Measurements from ENCODE around the gene SLMAP.

Gene SLMAP

DNA sequence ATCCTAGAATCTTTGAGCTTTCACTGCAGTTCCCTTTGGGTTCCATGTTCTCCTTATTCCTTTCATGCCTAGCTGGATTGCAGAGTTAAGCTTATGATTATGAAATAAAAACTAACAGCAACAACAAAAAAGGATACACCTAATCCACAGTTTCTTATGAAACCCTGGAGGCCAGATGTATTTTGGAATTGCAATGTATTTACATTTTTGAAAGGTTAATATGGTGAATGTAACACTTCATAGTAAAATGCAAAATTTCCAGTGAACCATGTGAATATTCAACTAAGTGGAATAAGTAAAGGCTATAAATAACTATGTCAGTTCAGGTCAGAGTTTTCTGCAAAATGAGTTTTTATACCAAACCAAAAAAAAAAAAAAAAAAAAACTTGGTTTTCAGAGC is 186.3 kb downstream of the SLMAP start:
- no peak for DNase-seq (ENCODE audit: low spot score)
- no peak for FAIRE-seq

DNA sequence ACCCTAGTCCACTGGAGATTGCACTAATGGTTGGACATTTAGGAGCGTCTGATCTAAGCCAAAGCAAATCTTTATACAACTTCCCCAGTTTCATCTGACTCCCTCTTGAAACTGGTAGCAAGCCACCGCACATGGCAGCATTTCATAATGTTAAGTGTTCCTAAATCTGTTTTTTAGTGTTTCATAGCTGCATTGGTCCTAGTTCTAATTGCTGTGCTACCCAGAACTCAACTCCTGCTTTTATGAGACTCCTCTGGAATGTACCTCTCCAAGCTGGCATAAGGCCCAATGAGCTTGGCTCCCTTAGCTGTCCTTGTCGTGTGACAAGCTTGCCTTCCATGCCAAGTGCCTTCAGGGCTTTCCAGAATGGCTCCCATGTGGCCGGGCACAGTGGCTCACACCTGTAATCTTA is 186.8 kb downstream of the SLMAP start:
- FAIRE-seq (no peak), DNase-seq (ENCODE audit: low spot score) (no peak)

DNA sequence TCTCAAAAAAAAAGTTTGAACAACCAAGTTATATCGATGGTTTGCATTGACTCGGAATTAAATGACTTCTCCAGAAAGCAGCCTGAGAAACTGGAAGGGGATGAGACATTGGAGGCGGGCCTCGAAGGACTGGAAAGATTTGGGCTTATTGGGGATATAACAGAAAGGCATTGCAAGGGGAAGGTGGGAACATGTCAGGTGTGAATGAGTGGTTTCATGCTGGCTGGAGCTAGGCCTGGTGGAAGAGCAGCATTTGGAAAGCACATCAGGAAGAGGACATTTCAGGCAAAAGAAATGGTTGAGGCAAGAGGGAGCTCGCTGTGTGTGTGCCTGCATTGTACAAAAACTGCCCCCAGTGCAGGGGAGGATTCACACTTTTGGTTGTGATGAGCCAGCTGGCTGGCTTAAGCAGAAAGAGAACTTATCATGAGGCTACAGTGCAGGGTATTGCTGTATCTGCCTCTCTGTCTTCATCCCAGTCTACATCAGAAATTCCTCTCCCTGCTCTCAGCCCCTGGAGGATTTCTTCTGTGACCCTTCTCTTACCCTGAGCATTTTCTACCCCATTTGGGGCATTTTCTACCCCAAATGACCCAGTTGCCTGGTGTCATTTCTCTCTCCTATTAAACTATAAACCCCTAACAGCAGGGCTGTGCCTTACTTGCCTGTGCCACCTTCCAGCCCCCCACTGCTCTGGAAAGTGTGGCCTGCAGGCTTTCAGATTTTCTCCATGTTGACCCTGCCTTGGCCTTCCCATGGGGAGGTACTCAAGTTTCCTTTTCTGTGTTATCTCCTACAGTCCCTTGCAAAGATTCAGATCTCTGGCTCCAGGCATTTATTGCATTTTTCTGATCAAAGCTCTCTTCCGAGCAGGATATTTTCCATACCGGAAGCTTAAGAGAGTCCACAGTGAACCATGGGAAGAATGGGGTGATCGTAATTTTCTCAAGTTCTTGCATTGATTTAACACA is 187.7 kb downstream of the SLMAP start:
- FAIRE-seq: no peak
- DNase-seq (ENCODE audit: low spot score): no peak

DNA sequence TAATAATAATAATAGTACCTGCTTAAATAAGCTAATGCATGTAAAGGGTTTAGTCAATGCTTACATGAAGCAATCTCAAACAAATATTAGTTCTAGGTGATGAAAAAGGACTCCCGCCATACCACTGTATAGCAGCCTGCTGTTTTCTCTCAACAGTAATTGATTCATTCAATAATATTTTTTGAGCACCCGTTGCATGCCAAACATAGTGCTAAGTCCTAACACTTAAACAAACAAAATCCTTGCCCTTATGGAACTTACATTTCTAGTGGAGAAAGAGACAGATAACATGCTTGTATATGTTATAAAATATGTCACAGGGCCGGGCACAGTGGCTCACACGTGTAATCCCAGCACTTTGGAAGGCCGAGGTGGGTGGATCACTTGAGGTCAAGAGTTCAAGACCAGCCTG is 190.9 kb downstream of the SLMAP start:
- no peak for DNase-seq (ENCODE audit: low spot score)
- no peak for FAIRE-seq

DNA sequence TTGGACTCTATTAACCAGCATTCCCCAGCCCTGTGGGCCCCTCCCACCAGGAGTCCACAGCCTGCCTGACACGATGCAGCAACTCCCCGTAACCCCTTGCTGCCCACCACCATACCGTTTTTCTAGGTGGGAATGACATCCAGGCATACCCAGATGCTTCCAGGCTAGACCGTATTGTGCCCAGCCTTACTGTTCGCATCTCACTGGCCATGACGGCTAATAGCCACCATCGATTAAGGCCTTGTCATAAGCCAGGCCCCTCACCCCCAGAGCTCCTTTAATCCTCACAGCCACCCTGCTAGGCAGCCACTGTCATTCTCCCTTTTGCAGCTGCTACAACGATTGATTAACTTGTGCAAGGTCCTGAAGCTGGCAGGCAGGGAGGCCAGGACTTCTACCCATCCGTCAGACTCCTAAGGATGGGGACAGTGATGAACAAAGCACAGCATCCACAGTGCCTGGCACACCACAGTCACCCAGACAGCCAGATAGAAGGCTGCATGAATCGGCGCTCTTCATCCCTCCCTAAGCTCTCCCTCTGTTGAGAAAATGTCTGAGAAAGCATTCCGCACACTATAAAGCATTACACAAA is 192.1 kb downstream of the SLMAP start:
- FAIRE-seq (no peak), DNase-seq (ENCODE audit: low spot score) (no peak)

DNA sequence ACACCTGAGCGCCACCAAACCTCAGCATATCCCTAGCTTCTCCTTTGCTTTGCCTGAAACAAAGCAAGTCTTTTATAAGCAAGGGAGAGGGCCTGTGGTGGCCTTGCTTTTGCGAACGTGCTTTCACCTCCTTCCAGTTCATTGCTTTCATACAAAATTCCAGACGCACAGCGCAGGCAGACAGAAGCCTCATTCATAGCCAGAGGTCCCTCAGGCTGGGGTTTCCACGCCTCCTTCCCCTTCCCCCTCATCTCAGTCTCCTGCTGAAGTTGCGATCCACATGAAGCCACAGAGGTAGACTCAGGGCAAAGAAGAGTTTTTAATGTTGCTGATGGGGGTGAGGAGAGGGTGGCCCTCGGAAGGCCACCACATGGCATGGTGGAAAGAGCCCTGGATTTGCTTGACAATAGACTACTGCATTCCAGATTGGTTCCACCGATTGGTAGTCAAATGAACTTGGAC is 192.7 kb downstream of the SLMAP start:
- no peak for FAIRE-seq
- DNase-seq (ENCODE audit: low spot score): no peak

DNA sequence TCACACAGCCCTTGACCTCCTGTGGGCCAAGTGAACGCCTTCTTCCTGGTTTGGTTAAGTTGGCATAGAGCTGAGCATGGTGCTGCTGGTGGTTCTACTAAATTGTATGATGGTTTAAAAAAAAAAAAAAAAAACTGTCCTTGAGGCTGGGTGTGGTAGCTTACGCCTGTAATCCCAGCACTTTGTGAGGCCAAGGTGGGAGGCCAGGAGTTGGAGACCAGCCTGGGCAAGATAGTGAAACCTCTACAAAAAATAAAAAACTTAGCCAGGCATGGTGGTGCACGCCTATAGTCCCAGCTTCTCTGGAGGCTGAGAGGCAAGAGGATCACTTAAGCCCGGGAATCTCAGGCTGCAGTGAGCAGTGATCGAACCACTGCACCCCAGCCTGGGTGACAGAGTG is 193.2 kb downstream of the SLMAP start:
- DNase-seq (ENCODE audit: low spot score) (no peak), FAIRE-seq (no peak)

DNA sequence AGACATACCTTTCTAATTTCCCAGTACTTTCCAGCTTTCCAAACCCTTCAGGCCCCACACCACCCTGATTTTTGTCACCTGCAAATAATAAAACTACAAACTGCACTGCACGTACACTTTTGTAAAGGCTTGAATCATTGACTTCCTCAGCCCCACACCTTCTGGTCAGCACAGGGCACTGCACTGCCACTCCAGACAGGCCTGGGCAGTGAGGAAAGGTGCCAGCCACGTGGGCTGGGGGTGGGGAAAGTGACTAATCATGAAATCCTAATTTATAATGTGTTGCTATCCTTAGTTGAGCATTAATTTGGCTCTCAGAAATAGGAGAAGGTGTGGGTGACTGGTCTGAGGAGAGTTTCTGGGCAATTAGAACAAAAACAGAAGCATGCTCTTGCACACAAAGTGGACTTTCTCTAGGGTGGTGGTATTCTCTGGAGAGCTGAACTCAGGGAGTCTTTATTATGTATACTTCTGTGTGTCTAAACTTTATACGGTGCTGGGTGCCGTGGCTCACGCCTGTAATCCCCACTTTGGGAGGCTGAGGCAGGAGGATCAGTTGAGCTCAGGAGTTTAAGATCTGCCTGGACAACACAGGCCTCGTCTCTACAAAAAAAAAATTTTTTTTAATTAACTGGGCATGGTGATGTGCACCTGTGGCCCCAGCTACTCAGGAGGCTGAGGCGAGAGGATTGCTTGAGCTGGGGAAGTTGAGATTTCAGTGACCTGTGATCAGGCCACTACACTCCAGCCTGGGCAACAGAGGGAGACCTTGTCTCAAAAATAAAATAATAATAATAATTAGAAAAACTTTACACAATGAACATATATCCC is 193.9 kb downstream of the SLMAP start:
- FAIRE-seq: peak; percentile 70
- peak; percentile 61 for DNase-seq (ENCODE audit: low spot score)

DNA sequence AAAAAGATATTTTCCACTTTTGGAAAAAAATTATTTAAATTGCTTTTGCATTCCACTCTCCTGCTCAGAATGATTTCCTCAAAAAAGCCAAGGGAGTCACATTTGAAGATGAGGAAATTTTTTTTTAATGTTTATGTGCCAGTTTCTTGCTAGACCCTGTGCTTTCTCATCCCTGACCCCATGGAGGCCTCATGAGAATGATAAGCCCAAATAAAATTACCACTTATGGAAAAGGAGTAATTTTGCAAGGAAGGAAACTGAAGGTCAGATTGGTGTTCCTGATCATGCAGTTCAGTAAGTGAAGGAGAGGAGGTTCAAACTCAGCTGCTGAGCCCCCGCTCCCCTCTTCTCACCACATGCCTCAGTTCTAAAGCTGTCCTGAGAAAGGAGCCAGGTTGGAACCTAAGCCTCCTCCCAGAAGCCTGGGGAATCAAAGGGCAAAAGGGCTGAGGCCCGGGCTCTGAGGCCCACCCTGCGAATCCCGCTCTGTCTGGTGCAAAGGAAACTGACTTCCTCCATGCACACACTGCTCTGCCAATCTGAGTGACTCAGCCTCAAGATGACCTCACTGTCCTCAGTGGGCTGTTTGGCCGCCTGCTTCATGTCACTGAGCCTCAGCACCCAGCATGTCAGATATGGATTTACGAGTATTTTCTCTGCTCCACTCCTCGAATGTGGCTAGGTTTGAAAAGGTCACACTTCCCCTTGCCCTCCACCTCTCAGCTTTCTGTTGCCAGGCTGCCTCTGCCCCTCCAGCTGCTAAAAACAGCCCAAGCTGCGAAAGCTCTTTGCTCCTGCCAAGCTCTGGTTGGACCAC is 195.2 kb downstream of the SLMAP start:
- FAIRE-seq: peak; percentile 91
- peak; percentile 97 for DNase-seq (ENCODE audit: low spot score)

DNA sequence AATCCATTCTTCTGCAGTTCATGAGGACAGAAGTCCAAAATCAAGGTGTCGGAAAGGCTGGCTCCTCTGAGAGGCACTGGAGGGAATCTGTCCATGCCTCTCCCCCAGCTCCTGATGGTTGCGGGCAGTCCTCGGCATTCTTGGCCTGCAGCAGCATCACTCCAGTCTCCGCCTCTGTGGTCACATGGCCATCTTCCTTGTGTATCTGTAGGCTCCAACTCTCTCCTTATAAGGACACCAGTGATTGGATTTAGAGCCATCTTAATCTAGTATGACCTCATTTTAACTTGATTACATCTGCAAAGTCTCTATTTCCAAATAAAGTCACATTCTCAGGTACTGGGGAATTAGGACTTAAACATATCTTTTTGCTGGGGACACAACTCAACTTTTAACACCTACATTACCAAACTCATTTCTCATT is 196.1 kb downstream of the SLMAP start:
- peak; percentile 93 for DNase-seq (ENCODE audit: low spot score)
- FAIRE-seq: peak; percentile 63

DNA sequence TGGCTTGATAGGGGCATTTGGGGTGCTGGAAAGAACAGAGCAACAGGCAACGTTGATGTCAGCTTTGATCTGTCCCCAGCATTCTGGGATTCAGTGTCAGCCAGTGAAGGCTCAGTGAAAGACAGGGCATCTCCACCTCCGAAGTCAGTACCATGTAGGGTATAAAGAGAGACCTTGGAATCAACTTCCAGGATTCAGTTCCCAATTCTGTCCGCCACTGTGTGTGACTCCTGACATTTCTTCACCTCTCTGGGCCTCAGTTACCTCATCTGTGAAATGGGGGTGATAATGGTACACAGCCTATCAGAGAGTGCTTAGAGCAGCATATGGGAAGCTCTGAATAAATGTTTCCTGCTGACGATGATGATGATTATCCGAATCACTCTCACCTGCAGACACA is 196.5 kb downstream of the SLMAP start:
- no peak for FAIRE-seq
- no peak for DNase-seq (ENCODE audit: low spot score)

DNA sequence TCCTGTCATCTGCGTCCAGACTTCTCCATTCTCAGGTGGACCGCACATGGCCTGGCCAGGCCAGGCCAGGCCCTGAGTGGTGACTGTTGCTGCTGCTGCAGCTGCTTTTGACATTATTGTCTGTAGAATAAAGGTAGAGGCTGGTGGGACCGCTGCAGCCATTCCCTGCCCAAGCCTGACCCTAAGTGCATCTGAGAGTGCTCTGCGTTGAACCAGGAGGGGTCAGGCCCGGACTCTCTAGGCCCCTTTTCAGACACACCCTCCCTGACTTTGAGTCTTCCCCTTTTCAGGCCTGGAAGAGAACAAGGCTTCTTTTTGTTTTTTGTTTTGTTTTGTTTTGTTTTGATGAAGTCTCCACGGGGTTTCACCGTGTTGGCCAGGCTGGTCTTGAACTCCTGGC is 197.5 kb downstream of the SLMAP start:
- FAIRE-seq (no peak), DNase-seq (ENCODE audit: low spot score) (no peak)

DNA sequence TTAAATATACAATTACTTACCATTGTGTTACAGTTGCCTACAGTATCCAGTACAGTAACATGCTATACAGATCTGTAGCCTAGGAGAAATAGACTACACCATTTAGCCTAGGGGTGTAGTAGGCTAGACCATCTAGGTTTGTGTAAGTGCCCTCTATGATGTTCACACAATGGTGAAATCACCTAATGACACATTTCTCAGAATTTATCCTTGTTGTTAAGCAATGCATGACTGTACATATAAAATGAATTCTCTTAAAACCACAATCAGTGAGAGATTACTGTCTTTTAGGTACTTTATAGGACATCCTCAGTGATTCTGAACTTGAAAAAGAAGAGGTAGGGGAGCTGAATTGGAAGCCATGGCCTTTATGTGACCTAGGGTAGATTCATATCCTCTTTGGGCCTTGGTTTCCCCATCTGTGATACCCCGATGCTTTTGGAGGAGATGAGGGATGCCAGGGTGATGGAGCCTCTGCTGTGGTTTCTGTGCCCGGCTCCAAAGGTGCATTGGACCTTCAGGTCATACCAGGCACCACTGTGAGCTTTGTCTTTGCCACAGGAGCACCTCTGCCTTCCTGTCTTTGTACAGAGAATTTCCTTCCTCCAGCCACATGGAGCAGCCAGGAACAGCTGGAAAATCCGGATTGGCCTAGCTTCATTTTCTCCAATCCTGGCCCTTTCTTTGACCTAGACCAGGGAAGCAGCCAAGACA is 200.2 kb downstream of the SLMAP start:
- DNase-seq (ENCODE audit: low spot score) (peak; percentile 84), FAIRE-seq (peak; percentile 83)

DNA sequence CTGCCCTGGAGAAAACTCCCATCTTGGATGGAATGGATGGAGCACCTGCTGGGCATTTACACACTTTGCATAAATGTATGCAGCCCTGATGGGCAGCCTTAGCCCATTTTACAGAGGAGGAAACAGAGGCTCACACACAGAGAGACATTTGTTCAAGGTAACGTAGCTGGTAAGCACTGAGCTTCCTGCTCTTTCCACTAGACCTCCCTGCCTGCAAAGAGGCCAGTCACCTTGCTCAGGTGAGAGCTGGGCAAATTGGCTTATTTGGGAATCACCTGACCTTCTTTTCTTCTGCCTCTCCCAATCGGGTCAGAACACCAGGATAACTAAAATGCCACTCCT is 200.7 kb downstream of the SLMAP start:
- FAIRE-seq (no peak), DNase-seq (ENCODE audit: low spot score) (no peak)

DNA sequence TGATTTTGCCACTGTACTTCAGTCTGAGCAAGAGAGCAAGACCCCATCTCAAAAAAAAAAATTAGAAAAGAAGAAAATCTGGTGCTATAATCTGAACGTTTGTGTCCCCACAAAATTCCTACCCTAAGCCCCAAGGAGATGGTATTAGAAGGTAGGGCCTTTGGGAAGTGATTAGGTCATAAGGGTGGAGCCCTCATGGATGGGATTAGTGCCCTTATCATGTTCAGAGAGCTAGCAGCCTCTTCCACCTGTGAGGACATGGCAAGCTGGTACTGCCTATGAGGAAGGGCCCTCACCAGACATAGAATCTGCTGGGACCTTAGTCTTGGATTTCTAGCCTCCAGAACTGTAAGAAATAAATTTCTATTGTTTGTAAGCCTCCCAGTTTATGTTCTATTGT is 201.7 kb downstream of the SLMAP start:
- DNase-seq (ENCODE audit: low spot score): no peak
- no peak for FAIRE-seq

DNA sequence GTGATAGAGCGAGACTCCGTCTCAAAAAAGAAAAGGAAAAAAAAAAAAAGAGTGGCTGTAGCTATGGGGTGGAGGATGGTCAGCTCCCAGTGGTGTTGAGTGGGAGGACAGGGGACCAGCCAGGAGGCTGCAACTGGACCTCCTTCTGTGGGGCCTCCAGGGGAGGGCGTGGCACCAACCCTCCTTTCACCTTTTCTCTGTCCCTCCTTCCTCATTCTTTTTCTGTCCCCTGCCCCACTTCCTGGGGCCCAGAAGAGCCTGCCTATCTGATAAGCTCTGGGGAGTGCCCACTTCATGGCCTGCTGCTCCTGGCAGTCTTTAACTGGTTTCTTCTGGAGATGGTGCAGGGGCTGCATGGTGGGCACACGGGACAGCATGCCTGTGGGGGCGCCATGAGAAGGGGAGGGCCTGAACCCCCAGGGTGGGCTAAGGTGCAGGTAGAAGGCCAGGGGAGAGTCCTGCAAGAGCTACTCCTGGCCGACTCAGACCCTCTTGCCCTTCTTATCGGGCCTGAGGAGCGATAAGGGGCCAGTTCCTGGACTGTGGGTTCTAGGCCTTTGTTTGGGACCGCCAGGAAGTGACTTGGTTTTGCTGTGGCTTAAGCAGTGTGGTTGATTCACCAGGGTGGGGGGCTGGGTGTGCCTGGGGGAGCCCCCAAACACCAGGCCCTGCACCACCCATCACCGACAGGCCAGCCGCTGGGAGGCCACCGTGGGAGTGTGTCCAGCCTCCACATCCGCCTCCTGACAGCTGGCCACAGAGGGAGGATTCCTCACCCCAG is 202.7 kb downstream of the SLMAP start:
- DNase-seq (ENCODE audit: low spot score) (peak; percentile 18), FAIRE-seq (no peak)

DNA sequence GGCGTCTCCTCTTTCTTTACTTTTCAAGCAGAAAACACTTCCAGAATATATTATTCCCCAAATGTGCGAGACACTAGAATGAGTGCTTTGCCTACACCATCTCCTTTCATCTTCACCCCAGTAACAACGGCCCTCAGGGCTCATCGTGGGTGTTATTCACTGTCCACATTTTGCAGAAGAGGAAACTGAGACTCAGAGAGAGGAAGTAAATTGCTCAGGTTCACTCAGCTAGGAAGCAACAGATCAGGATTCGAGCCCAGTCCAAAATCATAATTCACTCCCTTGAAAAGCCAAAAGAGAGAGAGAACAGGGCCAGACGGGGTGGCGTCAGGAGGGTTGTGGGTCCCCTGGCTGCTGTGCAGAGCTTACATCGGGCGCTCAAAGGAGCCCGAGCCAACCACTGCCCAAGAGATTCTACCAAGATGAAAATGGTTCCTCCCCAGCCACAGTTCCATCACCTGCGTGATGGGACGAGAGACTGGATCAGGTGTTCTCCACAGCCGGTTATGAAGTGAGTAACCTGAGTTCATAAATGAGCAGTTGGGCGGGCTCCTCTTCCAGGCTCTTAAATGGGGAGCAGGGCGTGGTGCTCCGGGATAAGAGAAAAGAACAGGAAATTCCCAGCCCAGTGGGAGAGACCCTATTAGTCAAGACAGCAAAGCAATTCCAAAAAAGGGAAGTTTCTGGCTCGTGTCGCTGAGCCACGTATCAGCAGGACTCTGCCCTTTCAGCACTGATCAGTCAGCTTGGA is 203.5 kb downstream of the SLMAP start:
- DNase-seq (ENCODE audit: low spot score) (no peak), FAIRE-seq (no peak)

DNA sequence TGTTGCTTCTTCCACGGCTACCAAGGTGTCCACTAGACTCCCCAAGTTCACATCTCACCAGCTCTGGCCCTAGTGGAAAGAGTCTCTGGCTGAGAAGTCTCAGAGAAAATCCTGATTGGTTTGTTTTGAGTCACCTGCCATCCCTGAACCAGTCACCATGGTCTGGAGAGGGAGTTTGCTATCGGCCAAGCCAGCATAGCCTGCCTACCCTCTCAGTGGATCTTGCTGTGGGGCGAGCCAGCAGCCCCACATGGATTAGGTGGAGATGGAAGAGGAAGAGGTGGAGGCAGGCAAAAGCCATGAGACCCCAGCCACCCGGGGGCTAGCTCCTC is 204.0 kb downstream of the SLMAP start:
- FAIRE-seq: no peak

DNA sequence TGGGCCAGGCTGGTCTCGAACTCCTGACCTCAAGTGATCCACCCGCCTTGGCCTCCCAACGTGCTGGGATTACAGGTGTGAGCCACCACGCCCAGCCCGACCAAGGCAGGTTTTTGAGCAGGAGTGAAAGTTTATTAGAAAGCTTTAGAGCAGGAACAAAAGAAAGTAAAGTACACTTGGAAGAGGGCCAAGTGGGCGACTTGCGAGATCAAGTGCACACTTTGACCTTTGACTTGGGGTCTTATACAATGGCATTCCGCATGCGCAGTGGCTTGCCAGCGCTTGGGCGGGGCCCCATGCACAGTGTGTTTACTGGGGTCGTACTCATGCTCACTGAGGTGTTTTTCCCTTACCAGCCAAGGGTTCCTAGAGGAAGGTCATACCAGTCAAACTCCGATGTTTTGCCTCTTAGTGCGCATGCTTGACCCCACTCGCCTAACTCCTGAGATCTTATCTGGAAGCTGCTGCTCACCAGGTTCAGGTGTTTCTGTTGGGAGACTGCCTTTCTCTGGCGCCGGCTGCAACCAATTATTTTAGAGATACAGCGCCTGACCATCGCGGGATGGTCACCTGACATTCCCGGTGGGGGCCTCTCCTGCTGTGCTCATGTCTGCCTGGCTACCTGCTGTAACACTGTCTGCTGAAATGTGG is 205.2 kb downstream of the SLMAP start:
- FAIRE-seq: no peak

More for the DNA sequence above, 204.0 kb downstream of the SLMAP start:
- no peak for DNase-seq (ENCODE audit: low spot score)

More for the DNA sequence above, 205.2 kb downstream of the SLMAP start:
- DNase-seq (ENCODE audit: low spot score): no peak

Measured in RCC 7860 (cell line).